PFSK-1 (cell line): ENCODE measurements around the gene NR3C2.

Source experiments
- FOXP2 ChIP-seq: optimal IDR thresholded peaks from 2 replicates; pipeline ENCODE3; 2011; ENCODE audit warnings: borderline replicate concordance, control low read depth, inconsistent platforms; ENCODE audit not compliant: insufficient read depth; ENCODE audit errors: extremely low read length, extremely low read depth
- POLR2AphosphoS5 ChIP-seq: IDR thresholded peaks from 2 replicates; pipeline ENCODE4 v1.6.1; 2012; ENCODE audit warnings: low read depth, mild to moderate bottlenecking, control low read depth, low read length, moderate library complexity
- SIN3A ChIP-seq: IDR thresholded peaks from 2 replicates; pipeline ENCODE4 v1.6.1; 2012; ENCODE audit warnings: mild to moderate bottlenecking, low read length, moderate library complexity, borderline replicate concordance; ENCODE audit not compliant: insufficient read depth
- TAF1 ChIP-seq: IDR thresholded peaks from 2 replicates; pipeline ENCODE4 v1.6.1; 2012; ENCODE audit warnings: low read length, control low read depth, borderline replicate concordance; ENCODE audit not compliant: insufficient read depth
- TF ChIP-seq, protein P1 (sequence below), 2 experiments: IDR thresholded peaks; 2 replicates each; pipeline versions ENCODE4 v1.6.1 to v1.8.0; 2011 to 2012; ENCODE audit warnings: low read depth in 2 of 2, low read length in 2 of 2, control low read depth in 1 of 2, inconsistent platforms in 1 of 2, mild to moderate bottlenecking in 1 of 2, moderate library complexity in 1 of 2; ENCODE audit not compliant: insufficient read depth in 1 of 2

NR3C2 gene

DNA sequence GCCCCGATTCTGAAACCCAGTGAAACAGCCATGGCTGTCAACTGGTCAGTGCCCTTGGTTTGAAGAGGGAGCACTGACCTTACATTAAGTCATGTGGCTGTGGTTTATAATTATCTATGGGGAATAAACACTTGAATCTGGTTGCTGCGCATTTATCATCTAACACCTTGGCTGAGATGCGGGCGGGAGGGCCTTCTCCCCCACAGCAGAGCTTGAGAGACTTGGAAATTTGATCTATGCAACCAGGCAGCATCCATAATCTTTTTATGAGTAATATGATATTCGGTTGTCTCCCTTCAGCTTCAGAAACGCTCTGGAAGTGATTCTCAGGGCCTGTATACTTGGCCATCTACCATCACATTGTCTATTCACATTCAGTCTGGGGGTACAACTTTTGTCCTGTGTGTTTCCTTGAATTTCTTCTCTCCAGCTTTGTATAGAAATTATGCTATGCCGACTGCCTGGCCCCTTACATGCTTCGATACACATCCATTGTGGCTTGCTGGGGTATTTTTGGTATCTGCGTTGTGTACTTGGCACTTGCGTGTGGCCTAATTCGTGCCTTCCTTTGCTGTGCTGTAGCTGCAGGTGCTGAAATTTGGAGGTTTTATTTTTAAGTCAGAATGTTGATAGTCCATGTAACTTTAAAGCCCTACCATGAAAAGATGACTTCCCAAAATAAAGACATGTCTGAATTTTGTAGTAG, 388.8 kb downstream of the NR3C2 start:
- TF ChIP-seq, protein P1, sequence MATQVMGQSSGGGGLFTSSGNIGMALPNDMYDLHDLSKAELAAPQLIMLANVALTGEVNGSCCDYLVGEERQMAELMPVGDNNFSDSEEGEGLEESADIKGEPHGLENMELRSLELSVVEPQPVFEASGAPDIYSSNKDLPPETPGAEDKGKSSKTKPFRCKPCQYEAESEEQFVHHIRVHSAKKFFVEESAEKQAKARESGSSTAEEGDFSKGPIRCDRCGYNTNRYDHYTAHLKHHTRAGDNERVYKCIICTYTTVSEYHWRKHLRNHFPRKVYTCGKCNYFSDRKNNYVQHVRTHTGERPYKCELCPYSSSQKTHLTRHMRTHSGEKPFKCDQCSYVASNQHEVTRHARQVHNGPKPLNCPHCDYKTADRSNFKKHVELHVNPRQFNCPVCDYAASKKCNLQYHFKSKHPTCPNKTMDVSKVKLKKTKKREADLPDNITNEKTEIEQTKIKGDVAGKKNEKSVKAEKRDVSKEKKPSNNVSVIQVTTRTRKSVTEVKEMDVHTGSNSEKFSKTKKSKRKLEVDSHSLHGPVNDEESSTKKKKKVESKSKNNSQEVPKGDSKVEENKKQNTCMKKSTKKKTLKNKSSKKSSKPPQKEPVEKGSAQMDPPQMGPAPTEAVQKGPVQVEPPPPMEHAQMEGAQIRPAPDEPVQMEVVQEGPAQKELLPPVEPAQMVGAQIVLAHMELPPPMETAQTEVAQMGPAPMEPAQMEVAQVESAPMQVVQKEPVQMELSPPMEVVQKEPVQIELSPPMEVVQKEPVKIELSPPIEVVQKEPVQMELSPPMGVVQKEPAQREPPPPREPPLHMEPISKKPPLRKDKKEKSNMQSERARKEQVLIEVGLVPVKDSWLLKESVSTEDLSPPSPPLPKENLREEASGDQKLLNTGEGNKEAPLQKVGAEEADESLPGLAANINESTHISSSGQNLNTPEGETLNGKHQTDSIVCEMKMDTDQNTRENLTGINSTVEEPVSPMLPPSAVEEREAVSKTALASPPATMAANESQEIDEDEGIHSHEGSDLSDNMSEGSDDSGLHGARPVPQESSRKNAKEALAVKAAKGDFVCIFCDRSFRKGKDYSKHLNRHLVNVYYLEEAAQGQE (IDR thresholded peaks at IDR 0.05; ENCODE audit: insufficient read depth in 1 of 2, low read depth in 2 of 2, low read length in 2 of 2), result no peak
- no peak for TF ChIP-seq SIN3A
- no peak for TF ChIP-seq TAF1
- no peak for TF ChIP-seq POLR2AphosphoS5
- no peak for TF ChIP-seq FOXP2

DNA sequence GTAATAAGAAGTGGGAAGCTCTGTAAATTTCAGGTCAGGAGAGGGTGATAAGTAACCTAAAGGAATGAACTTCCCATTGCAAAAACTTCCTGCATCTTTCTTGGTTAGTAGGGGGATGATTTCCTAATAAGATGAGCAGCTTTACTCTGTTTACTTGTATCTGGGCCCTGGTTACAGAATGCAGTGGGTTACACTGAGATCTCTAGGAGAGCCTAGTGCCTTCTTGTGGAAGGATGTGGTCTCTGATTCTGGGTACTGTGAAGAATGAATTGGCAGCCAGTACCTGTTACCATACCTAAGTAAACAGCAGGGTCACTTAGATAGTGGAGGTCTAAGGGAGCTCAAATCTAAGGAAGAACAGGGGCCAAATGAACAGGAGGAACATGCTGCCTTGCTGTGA, 389.8 kb downstream of the NR3C2 start:
- TF ChIP-seq, protein P1 (IDR thresholded peaks at IDR 0.05; ENCODE audit: insufficient read depth in 1 of 2, low read depth in 2 of 2, low read length in 2 of 2), result no peak

DNA sequence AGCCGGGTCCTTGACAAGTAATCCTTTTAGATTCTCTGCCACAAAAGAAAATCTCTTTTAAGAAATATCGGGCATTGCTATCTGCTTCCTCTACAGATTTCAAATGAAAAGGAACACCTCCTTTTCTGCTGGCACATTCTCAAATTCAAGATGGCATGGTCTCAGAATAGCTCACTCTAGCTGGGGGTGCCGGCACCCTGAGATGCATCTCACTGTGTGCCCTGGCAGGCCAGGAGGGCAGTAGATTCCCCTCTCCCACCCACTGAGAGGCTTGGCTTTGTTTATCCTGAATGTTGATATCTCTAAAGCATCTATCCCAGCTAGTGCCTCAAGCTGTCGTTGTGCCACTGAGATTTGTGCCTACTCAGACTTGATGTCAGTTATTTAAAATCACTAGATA, 390.8 kb downstream of the NR3C2 start:
- no peak for TF ChIP-seq POLR2AphosphoS5

DNA sequence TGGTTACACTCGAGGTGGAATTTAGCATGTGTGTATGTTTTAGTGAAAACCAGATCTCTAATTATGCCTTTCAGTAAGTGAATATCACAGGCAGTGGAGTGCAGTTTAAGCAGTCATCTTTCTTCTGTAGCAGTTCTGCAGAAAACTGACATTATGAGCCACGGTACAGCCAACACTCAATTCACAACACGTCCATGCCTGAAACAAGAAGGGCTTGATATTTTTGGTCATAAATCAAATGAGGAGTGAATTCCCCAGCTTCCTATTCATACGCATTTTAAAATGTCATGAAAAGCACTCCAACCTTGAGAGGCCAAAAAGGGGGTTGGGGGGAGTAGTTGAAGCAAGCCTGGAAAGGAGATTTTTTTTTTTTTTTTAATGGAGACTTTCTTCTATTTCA, 393.6 kb downstream of the NR3C2 start:
- TF ChIP-seq TAF1, result no peak
- TF ChIP-seq, protein P1 (IDR thresholded peaks at IDR 0.05; ENCODE audit: insufficient read depth in 1 of 2, low read depth in 2 of 2, low read length in 2 of 2), result no peak
- TF ChIP-seq POLR2AphosphoS5, result no peak
- no peak for TF ChIP-seq FOXP2
- TF ChIP-seq SIN3A, result no peak

DNA sequence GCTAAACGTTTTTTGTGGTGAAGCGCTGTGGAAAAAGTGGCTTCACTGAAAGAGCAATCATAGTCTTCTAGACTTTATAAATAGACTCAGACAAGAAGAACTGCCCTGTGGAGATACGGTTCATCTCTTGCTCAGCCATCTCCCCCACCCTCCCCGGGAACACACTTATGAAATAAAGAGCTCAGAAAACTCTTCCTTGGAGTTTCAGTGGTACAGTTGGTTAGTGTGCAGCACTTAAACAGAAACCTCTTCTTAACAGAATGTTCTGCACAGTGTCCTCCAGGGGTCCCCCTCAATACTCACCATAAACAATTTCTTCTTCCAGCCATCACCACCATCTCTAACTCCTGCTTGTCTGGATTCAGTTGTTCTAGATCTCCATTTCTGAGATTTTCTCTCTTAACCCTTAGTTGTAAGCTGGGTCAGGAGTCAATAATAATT, 397.3 kb downstream of the NR3C2 start:
- no peak for TF ChIP-seq FOXP2
- TF ChIP-seq, protein P1 (IDR thresholded peaks at IDR 0.05; ENCODE audit: insufficient read depth in 1 of 2, low read depth in 2 of 2, low read length in 2 of 2), result no peak
- no peak for TF ChIP-seq SIN3A
- no peak for TF ChIP-seq POLR2AphosphoS5
- TF ChIP-seq TAF1, result no peak
